H1 (cell line): ENCODE measurements around the gene SLC6A6. TPM values are rescaled to one million over a fixed set of nuclear protein-coding genes. Genes with fewer than 3 reads are reported as not detected.

ENCODE experiments used
- ASH2L ChIP-seq: fragments of 200-600, 300-600 bp; sonication (generic); IDR thresholded peaks from one replicate; pipeline ENCODE4 v1.7.1; 2017; ENCODE audit warnings: low read length
- BACH1 ChIP-seq: IDR thresholded peaks from 2 replicates; pipeline ENCODE4 v1.6.1; 2012; ENCODE audit warnings: low read length, improper control_type of control experiment
- CHD2 ChIP-seq: IDR thresholded peaks from 2 replicates; pipeline ENCODE4 v1.6.1; 2012; ENCODE audit warnings: low read length, improper control_type of control experiment
- CTBP2 ChIP-seq: IDR thresholded peaks from 2 replicates; pipeline ENCODE4 v1.7.0; 2011; ENCODE audit warnings: borderline replicate concordance, mild to moderate bottlenecking, moderate library complexity, mixed read lengths, low read length; ENCODE audit not compliant: insufficient read depth, insufficient read length
- GABPA ChIP-seq: IDR thresholded peaks from 2 replicates; pipeline ENCODE4 v1.6.1; 2011; ENCODE audit warnings: mild to moderate bottlenecking, low read length, moderate library complexity, borderline replicate concordance; ENCODE audit not compliant: insufficient read depth
- KDM1A ChIP-seq: fragments of 200-600, 300-600 bp; sonication (generic); IDR thresholded peaks from 2 replicates; pipeline ENCODE4 v1.7.1; 2016; ENCODE audit warnings: mild to moderate bottlenecking, low read length, borderline replicate concordance
- MAFK ChIP-seq: IDR thresholded peaks from 2 replicates; pipeline ENCODE4 v1.6.1; 2012; ENCODE audit warnings: low read depth, mild to moderate bottlenecking, improper control_type of control experiment, low read length
- NRF1 ChIP-seq: IDR thresholded peaks from 2 replicates; pipeline ENCODE4 v1.6.1; 2011; ENCODE audit warnings: mild to moderate bottlenecking, low read depth, low read length, improper control_type of control experiment
- SP2 ChIP-seq: IDR thresholded peaks from 2 replicates; pipeline ENCODE4 v1.6.1; 2012; ENCODE audit warnings: mild to moderate bottlenecking, low read length, inconsistent platforms
- SP4 ChIP-seq: IDR thresholded peaks from 2 replicates; pipeline ENCODE4 v1.6.1; 2012; ENCODE audit warnings: low read length, inconsistent platforms
- YY1 ChIP-seq: IDR thresholded peaks from 2 replicates; pipeline ENCODE4 v1.6.1; 2011; ENCODE audit warnings: low read depth, mild to moderate bottlenecking, low read length
- polyA plus RNA-seq, 7 experiments: library from polyadenylated mRNA; depleted of rRNA in 3 of 7; stranded (reverse) in 5 of 7; unstranded in 2 of 7; fragments of >200 nt in 5 of 7; fragments of 200-250 nt in 2 of 7; gene quantifications; 1 replicate in 5 of 7; 2 replicates in 1 of 7; 4 replicates in 1 of 7; pipeline versions ENCODE4 v1.2.1 to v1.2.3, GENCODE V29; 2011 to 2013; ENCODE audit warnings: missing spikeins in 2 of 7, mixed read lengths in 2 of 7
- total RNA-seq: library from RNA; stranded (reverse); fragmentation: NEBNext Ultra II Directional; extraction: Animal tissue kit (Norgen Biotek cat#: 25700); gene quantifications from 2 replicates; pipeline ENCODE4 v1.2.1, GENCODE V29; 2021
- TF ChIP-seq, protein P1 (sequence below): fragments of 300-600 bp; sonication (generic); IDR thresholded peaks from 2 replicates; pipeline ENCODE4 v1.7.1; 2012; ENCODE audit warnings: low read length, moderate library complexity, mild to moderate bottlenecking, inconsistent platforms; ENCODE audit not compliant: insufficient replicate concordance

SLC6A6 gene
- total and polyA plus RNA-seq, 2 of the 8 experiments (the other 6 are each of a cell fraction or from before 2014, with no cell fraction given), result 66.2 to 144 TPM

DNA sequence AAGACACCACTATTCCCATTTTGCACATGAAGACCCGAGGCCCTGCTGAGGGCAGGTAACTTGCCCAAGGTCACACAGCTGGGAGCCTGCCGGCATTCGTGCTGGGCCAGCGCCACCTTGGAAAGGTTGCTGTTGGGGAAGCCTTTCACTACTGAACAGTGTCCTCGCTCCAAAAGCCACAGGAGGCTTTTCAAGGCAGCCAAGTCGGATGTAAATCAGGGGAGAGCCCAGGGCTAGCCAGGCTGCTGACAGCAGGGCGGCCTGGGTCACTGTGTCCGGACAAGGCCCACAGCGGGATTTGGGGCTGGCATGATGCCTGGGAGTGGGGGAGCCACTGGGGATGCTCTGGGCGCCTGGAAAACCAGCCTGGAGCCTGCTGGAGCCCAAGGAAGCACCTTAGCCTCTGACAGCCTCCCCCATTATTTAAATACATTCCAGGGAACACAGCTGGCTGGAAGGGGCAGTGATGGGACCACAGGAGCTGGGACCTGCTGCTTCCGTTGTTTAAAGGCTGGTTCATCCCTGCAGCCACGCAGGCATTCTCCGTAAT is 10.5 kb downstream of the SLC6A6 start (continued):
- TF ChIP-seq, protein P1, sequence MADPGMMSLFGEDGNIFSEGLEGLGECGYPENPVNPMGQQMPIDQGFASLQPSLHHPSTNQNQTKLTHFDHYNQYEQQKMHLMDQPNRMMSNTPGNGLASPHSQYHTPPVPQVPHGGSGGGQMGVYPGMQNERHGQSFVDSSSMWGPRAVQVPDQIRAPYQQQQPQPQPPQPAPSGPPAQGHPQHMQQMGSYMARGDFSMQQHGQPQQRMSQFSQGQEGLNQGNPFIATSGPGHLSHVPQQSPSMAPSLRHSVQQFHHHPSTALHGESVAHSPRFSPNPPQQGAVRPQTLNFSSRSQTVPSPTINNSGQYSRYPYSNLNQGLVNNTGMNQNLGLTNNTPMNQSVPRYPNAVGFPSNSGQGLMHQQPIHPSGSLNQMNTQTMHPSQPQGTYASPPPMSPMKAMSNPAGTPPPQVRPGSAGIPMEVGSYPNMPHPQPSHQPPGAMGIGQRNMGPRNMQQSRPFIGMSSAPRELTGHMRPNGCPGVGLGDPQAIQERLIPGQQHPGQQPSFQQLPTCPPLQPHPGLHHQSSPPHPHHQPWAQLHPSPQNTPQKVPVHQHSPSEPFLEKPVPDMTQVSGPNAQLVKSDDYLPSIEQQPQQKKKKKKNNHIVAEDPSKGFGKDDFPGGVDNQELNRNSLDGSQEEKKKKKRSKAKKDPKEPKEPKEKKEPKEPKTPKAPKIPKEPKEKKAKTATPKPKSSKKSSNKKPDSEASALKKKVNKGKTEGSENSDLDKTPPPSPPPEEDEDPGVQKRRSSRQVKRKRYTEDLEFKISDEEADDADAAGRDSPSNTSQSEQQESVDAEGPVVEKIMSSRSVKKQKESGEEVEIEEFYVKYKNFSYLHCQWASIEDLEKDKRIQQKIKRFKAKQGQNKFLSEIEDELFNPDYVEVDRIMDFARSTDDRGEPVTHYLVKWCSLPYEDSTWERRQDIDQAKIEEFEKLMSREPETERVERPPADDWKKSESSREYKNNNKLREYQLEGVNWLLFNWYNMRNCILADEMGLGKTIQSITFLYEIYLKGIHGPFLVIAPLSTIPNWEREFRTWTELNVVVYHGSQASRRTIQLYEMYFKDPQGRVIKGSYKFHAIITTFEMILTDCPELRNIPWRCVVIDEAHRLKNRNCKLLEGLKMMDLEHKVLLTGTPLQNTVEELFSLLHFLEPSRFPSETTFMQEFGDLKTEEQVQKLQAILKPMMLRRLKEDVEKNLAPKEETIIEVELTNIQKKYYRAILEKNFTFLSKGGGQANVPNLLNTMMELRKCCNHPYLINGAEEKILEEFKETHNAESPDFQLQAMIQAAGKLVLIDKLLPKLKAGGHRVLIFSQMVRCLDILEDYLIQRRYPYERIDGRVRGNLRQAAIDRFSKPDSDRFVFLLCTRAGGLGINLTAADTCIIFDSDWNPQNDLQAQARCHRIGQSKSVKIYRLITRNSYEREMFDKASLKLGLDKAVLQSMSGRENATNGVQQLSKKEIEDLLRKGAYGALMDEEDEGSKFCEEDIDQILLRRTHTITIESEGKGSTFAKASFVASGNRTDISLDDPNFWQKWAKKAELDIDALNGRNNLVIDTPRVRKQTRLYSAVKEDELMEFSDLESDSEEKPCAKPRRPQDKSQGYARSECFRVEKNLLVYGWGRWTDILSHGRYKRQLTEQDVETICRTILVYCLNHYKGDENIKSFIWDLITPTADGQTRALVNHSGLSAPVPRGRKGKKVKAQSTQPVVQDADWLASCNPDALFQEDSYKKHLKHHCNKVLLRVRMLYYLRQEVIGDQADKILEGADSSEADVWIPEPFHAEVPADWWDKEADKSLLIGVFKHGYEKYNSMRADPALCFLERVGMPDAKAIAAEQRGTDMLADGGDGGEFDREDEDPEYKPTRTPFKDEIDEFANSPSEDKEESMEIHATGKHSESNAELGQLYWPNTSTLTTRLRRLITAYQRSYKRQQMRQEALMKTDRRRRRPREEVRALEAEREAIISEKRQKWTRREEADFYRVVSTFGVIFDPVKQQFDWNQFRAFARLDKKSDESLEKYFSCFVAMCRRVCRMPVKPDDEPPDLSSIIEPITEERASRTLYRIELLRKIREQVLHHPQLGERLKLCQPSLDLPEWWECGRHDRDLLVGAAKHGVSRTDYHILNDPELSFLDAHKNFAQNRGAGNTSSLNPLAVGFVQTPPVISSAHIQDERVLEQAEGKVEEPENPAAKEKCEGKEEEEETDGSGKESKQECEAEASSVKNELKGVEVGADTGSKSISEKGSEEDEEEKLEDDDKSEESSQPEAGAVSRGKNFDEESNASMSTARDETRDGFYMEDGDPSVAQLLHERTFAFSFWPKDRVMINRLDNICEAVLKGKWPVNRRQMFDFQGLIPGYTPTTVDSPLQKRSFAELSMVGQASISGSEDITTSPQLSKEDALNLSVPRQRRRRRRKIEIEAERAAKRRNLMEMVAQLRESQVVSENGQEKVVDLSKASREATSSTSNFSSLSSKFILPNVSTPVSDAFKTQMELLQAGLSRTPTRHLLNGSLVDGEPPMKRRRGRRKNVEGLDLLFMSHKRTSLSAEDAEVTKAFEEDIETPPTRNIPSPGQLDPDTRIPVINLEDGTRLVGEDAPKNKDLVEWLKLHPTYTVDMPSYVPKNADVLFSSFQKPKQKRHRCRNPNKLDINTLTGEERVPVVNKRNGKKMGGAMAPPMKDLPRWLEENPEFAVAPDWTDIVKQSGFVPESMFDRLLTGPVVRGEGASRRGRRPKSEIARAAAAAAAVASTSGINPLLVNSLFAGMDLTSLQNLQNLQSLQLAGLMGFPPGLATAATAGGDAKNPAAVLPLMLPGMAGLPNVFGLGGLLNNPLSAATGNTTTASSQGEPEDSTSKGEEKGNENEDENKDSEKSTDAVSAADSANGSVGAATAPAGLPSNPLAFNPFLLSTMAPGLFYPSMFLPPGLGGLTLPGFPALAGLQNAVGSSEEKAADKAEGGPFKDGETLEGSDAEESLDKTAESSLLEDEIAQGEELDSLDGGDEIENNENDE, result no peak
- TF ChIP-seq SP4 (no peak), MAFK (no peak), YY1 (no peak), CHD2 (no peak), GABPA (peak; percentile 31; the same call in 1 of the 2 replicates), NRF1 (no peak), ASH2L (peak; percentile 38), BACH1 (0 out of 2 replicates have a peak, but pooled peaks have one; percentile 27), KDM1A (peak; percentile 90), SP2 (no peak), CTBP2 (peak; percentile 43)
